ENCODE measurements around the gene RPP21. TPM values are rescaled to one million over a fixed set of nuclear protein-coding genes. Genes with fewer than 3 reads are reported as not detected.

RPP21 gene
- total RNA-seq, 1 experiment from 2014 or later: 81.3 TPM

GRCh38 chr6:30386166-30386565 is 41.2 kb downstream of the RPP21 start:
- no TSS peak for BruUV-seq (replicated peaks)
- ATAC-seq: no peak
- ChIA-PET CTCF (interaction anchor here (0.6 kb wide), 1 partner anchor 64 kb away, joined by 3 read pairs; no protein-coding TSS in a partner anchor), POLR2A (no interaction called here)
- H3K27ac ChIP-seq (ENCODE audit: low read length): no peak overlapping the region
- in situ Hi-C loops (cut with HindIII; ENCODE audit: low pct_unique_long_range_greater_than_20kb, low sequenced_read_pairs) (no loop called here), intact Hi-C loops (cut with micrococcal nuclease; ENCODE audit: unreplicated experiment) (no loop called here)
- no peak overlapping the region for H3K4me3 ChIP-seq (ENCODE audit: low read depth in 2 of 2, low read length in 2 of 2)
- H3K27me3 ChIP-seq (ENCODE audit: control insufficient read depth, insufficient read depth, low read length): peaks cover 21% of the 10 kb centered on the region
- DNase-seq (ENCODE audit: low read depth, low spot score): no peak
- no peaks in the 10 kb centered on the region for H3K9me3 ChIP-seq (ENCODE audit: control insufficient read depth, insufficient read depth, low read depth, low read length)
- TF ChIP-seq POLR2AphosphoS5 (IDR thresholded peaks at IDR 0.05; ENCODE audit: low read depth, low read length): no peak
- TF ChIP-seq SIN3A (IDR thresholded peaks at IDR 0.05; ENCODE audit: borderline replicate concordance, insufficient read depth, low read depth, low read length): no peak
- TF ChIP-seq TCF7L2 (IDR thresholded peaks at IDR 0.05; ENCODE audit: low read depth, low read length): no peak
- TF ChIP-seq REST (IDR thresholded peaks at IDR 0.05; ENCODE audit: insufficient read depth in 1 of 2, low read depth in 2 of 2, low read length in 1 of 2): no peak
- no peak for TF ChIP-seq CTCF (IDR thresholded peaks at IDR 0.05)
- no peaks in the 10 kb centered on the region for H3K4me1 ChIP-seq (ENCODE audit: control insufficient read depth, insufficient read depth, low read length)
- H3K36me3 ChIP-seq (ENCODE audit: control insufficient read depth, insufficient read depth, low read length): no peaks in the 10 kb centered on the region

- DNase-seq (ENCODE audit: low read depth, low spot score) (no peak), ATAC-seq (no peak)
- peaks cover 35% of the 10 kb centered on the region for H3K27me3 ChIP-seq (ENCODE audit: control insufficient read depth, insufficient read depth, low read length)
- H3K4me3 ChIP-seq (ENCODE audit: low read depth in 2 of 2, low read length in 2 of 2): no peak overlapping the region
- H3K27ac ChIP-seq (ENCODE audit: low read length): no peak overlapping the region
- in situ Hi-C loops (cut with HindIII; ENCODE audit: low pct_unique_long_range_greater_than_20kb, low sequenced_read_pairs) (no loop called here), intact Hi-C loops (cut with micrococcal nuclease; ENCODE audit: unreplicated experiment) (no loop called here)
- ChIA-PET POLR2A (no interaction called here), CTCF (no interaction called here)
- TF ChIP-seq REST (IDR thresholded peaks at IDR 0.05; ENCODE audit: insufficient read depth in 1 of 2, low read depth in 2 of 2, low read length in 1 of 2) (no peak), POLR2AphosphoS5 (IDR thresholded peaks at IDR 0.05; ENCODE audit: low read depth, low read length) (no peak), CTCF (IDR thresholded peaks at IDR 0.05) (no peak), TCF7L2 (IDR thresholded peaks at IDR 0.05; ENCODE audit: low read depth, low read length) (no peak), SIN3A (IDR thresholded peaks at IDR 0.05; ENCODE audit: borderline replicate concordance, insufficient read depth, low read depth, low read length) (no peak)
- no peaks in the 10 kb centered on the region for H3K36me3 ChIP-seq (ENCODE audit: control insufficient read depth, insufficient read depth, low read length)
- BruUV-seq (replicated peaks): no TSS peak
- no peaks in the 10 kb centered on the region for H3K4me1 ChIP-seq (ENCODE audit: control insufficient read depth, insufficient read depth, low read length)
- no peaks in the 10 kb centered on the region for H3K9me3 ChIP-seq (ENCODE audit: control insufficient read depth, insufficient read depth, low read depth, low read length)
Observed at GRCh38 chr6:30391240-30391639, 46.3 kb downstream of the RPP21 start.
